HCT116 (cell line): ENCODE data around the gene SUSD3. TPM values are rescaled to one million over a fixed set of nuclear protein-coding genes. Genes with fewer than 3 reads are reported as not detected.

Experiments used
- ATAC-seq: fragments of 200-7000 bp; cut with Tn5 transposase; 2 replicates; pipeline ENCODE4 v1.9.1; 2020; ENCODE audit warnings: mild to moderate bottlenecking, moderate library complexity
- BruUV-seq: library from RNA; stranded (reverse); fragments of 400-500 nt; replicated peaks from 2 replicates; lab custom pipeline; 2021; lab: Mats Ljungman, UMichigan
- CTCF ChIA-PET: fragments of 300-600 bp; sonication (Branson Sonifier 250); formaldehyde crosslinking; loops from one replicate; lab custom pipeline; 2021; ENCODE audit warnings: antibody characterized with exemption; lab: Charles Lee
- POLR2A ChIA-PET: fragments of 300-600, 350-600 bp; sonication (Branson Sonifier 250); formaldehyde crosslinking; loops from one replicate; lab custom pipeline; 2021; ENCODE audit warnings: antibody characterized with exemption; lab: Charles Lee
- RAD21 ChIA-PET, 2 experiments: fragments of 300-600 bp; sonication (Branson Sonifier 250); formaldehyde crosslinking; loops; one replicate each; lab custom pipeline; 2023; ENCODE audit warnings: low total read pairs in 2 of 2; ENCODE audit not compliant: uncharacterized antibody in 2 of 2, unreplicated experiment in 2 of 2, low non-redundant PET in 1 of 2; lab: Charles Lee
- DNase-seq: peaks from one replicate; pipeline ENCODE4 v3.0.0-alpha.2; 2010; ENCODE audit warnings: low read depth, low spot score
- H2AFZ ChIP-seq: fragments of 200-600 bp; shearing (Covaris generic), sonication (generic); 2 replicates; pipeline ENCODE4 v1.6.1; 2017; ENCODE audit warnings: low read depth, mixed run types, mixed read lengths, antibody characterized with exemption, low read length; ENCODE audit not compliant: poor library complexity, severe bottlenecking
- H3K27ac ChIP-seq: 2 replicates; pipeline ENCODE4 v1.5.1; 2012; ENCODE audit warnings: low read depth, low read length
- H3K27me3 ChIP-seq: fragments of 200-600 bp; sonication (generic); 2 replicates; pipeline ENCODE4 v1.6.1; 2016; ENCODE audit warnings: mixed run types, low read length, mixed read lengths; ENCODE audit not compliant: insufficient read depth
- H3K36me3 ChIP-seq, 2 experiments: fragments of 200-500 bp in 1 of 2; fragments of 200-600 bp in 1 of 2; sonication (Bioruptor generic) in 1 of 2; sonication (generic) in 1 of 2; 2 replicates each; pipeline versions ENCODE4 v1.5.1 to v1.6.1; 2014 to 2016; ENCODE audit warnings: low read length in 2 of 2, inconsistent platforms in 1 of 2, mixed read lengths in 1 of 2, mixed run types in 1 of 2; ENCODE audit not compliant: insufficient read depth in 2 of 2, control insufficient read depth in 1 of 2
- H3K4me1 ChIP-seq, 2 experiments: fragments of 200-600 bp in 1 of 2; sonication (generic) in 1 of 2; 2 replicates each; pipeline versions ENCODE4 v1.5.1 to v1.6.1; 2012 to 2017; ENCODE audit warnings: low read length in 2 of 2, inconsistent platforms in 1 of 2, mild to moderate bottlenecking in 1 of 2, mixed read lengths in 1 of 2, mixed run types in 1 of 2, moderate library complexity in 1 of 2; ENCODE audit not compliant: insufficient read depth in 2 of 2, control insufficient read depth in 1 of 2
- H3K4me2 ChIP-seq: fragments of 200-600 bp; sonication (generic); 2 replicates; pipeline ENCODE4 v1.6.1; 2017; ENCODE audit warnings: mixed run types, low read length, mixed read lengths
- H3K4me3 ChIP-seq, 2 experiments: fragments of 200-600 bp in 1 of 2; sonication (generic) in 1 of 2; replicated peaks in 1 of 2; 2 replicates each; pipeline ENCODE4 v1.5.1; 2011 to 2016; ENCODE audit warnings: low read length in 2 of 2, control low read depth in 1 of 2, low read depth in 1 of 2, mild to moderate bottlenecking in 1 of 2, mixed read lengths in 1 of 2, mixed run types in 1 of 2
- H3K79me2 ChIP-seq: fragments of 200-600 bp; sonication (generic); 2 replicates; pipeline ENCODE4 v1.6.1; 2017; ENCODE audit warnings: mild to moderate bottlenecking, mixed run types, low read length, moderate library complexity, mixed read lengths; ENCODE audit not compliant: insufficient read depth
- H3K9ac ChIP-seq: fragments of 200-600 bp; sonication (generic); 2 replicates; pipeline ENCODE4 v1.6.1; 2016; ENCODE audit warnings: low read length, mixed read lengths
- H3K9me2 ChIP-seq: fragments of 200-600 bp; sonication (generic), shearing (Covaris generic); 2 replicates; pipeline ENCODE4 v1.6.1; 2017; ENCODE audit warnings: mixed run types, mild to moderate bottlenecking, moderate library complexity; ENCODE audit not compliant: insufficient read depth
- H3K9me3 ChIP-seq, 2 experiments: fragments of 200-500 bp in 1 of 2; fragments of 200-600 bp in 1 of 2; sonication (Bioruptor generic) in 1 of 2; sonication (generic) in 1 of 2; 2 replicates each; pipeline ENCODE4 v1.6.1; 2014 to 2017; ENCODE audit warnings: low read length in 2 of 2, mixed read lengths in 2 of 2, inconsistent platforms in 1 of 2, low read depth in 1 of 2, mild to moderate bottlenecking in 1 of 2, mixed run types in 1 of 2, moderate library complexity in 1 of 2; ENCODE audit not compliant: control insufficient read depth in 1 of 2, insufficient read depth in 1 of 2
- H4K20me1 ChIP-seq: fragments of 200-600 bp; sonication (generic), shearing (Covaris generic); 2 replicates; pipeline ENCODE4 v1.6.1; 2017; ENCODE audit warnings: mixed run types, mild to moderate bottlenecking, moderate library complexity; ENCODE audit not compliant: insufficient read depth
- ATF3 ChIP-seq: IDR thresholded peaks from 2 replicates; pipeline ENCODE4 v1.6.1; 2012
- CBX3 ChIP-seq: IDR thresholded peaks from 2 replicates; pipeline ENCODE4 v1.6.1; 2012; ENCODE audit warnings: low read depth
- CTCF ChIP-seq, 3 experiments: fragments of 200-600 bp in 1 of 3; sonication (generic) in 1 of 3; IDR thresholded peaks in 2 of 3; conservative IDR thresholded peaks in 1 of 3; 2 replicates each; pipeline ENCODE4 v1.5.1; 2012 to 2017; ENCODE audit warnings: low read depth in 2 of 3, low read length in 2 of 3, antibody characterized with exemption in 1 of 3, borderline replicate concordance in 1 of 3, control low read depth in 1 of 3, mild to moderate bottlenecking in 1 of 3, mixed read lengths in 1 of 3, mixed run types in 1 of 3, moderate library complexity in 1 of 3; ENCODE audit not compliant: insufficient read depth in 1 of 3
- EZH2 ChIP-seq: fragments of 200-600 bp; sonication (generic); IDR thresholded peaks from 2 replicates; pipeline ENCODE4 v1.6.1; 2017; ENCODE audit warnings: antibody characterized with exemption, mixed run types
- EZH2phosphoT487 ChIP-seq: fragments of 200-600 bp; IDR thresholded peaks from 2 replicates; pipeline ENCODE4 v1.6.1; 2018; ENCODE audit warnings: antibody characterized with exemption, borderline replicate concordance
- JUND ChIP-seq: IDR thresholded peaks from 2 replicates; pipeline ENCODE4 v1.6.1; 2012
- MAX ChIP-seq: IDR thresholded peaks from 2 replicates; pipeline ENCODE4 v1.6.1; 2012
- POLR2A ChIP-seq: IDR thresholded peaks from 2 replicates; pipeline ENCODE4 v1.7.0; 2011; ENCODE audit warnings: borderline replicate concordance; ENCODE audit not compliant: insufficient read depth, insufficient read length; ENCODE audit errors: extremely low read depth
- POLR2AphosphoS5 ChIP-seq: IDR thresholded peaks from 2 replicates; pipeline ENCODE4 v1.6.1; 2011; ENCODE audit warnings: mild to moderate bottlenecking, low read depth, low read length, moderate library complexity
- RAD21 ChIP-seq: IDR thresholded peaks from 2 replicates; pipeline ENCODE4 v1.6.1; 2012; ENCODE audit warnings: low read depth, mild to moderate bottlenecking
- SIN3A ChIP-seq: IDR thresholded peaks from 2 replicates; pipeline ENCODE4 v1.6.1; 2012; ENCODE audit warnings: low read depth
- SRF ChIP-seq: IDR thresholded peaks from 2 replicates; pipeline ENCODE4 v1.6.1; 2012; ENCODE audit warnings: low read depth
- TCF7L2 ChIP-seq: IDR thresholded peaks from 2 replicates; pipeline ENCODE4 v1.7.0; 2011; ENCODE audit warnings: borderline replicate concordance, inconsistent platforms; ENCODE audit not compliant: insufficient read depth, insufficient read length; ENCODE audit errors: extremely low read depth
- YY1 ChIP-seq: IDR thresholded peaks from 2 replicates; pipeline ENCODE4 v1.6.1; 2011; ENCODE audit warnings: low read length, low read depth, moderate library complexity, mild to moderate bottlenecking; ENCODE audit not compliant: insufficient replicate concordance; ENCODE audit errors: extremely low read depth
- ZFX ChIP-seq: fragments of 450-650 bp; IDR thresholded peaks from 2 replicates; pipeline ENCODE4 v1.6.1; 2017
- ZNF274 ChIP-seq: fragments of 200-500 bp; sonication (Bioruptor generic); IDR thresholded peaks from 2 replicates; pipeline ENCODE4 v1.6.1; 2014; ENCODE audit warnings: mild to moderate bottlenecking, low read depth, low read length, inconsistent platforms
- intact Hi-C: fragments of 100-400 bp; cut with micrococcal nuclease; formaldehyde crosslinking; loops from 2 replicates; pipeline ENCODE4 v1.10.0; 2022
- total RNA-seq: library from RNA; stranded (reverse); gene quantifications from one replicate; pipeline ENCODE4 v1.2.1, GENCODE V29; 2021; ENCODE audit not compliant: unreplicated experiment

Gene SUSD3
- total RNA-seq, 1 experiment from 2014 or later = 11.3 TPM

- ChIA-PET RAD21 (no interaction called here), CTCF (no interaction called here), POLR2A (no interaction called here)
- no peak overlapping the region for H3K27ac ChIP-seq
- H4K20me1 ChIP-seq = no peaks in the 10 kb centered on the region
- H3K36me3 ChIP-seq = no peaks in the 10 kb centered on the region
- H3K4me2 ChIP-seq = no peak overlapping the region
- BruUV-seq = no TSS peak
- H3K79me2 ChIP-seq = no peaks in the 10 kb centered on the region
- no peaks in the 10 kb centered on the region for H3K4me1 ChIP-seq
- H2AFZ ChIP-seq = no peak overlapping the region
- no peak overlapping the region for H3K4me3 ChIP-seq
- no peaks in the 10 kb centered on the region for H3K9me2 ChIP-seq
- H3K9ac ChIP-seq = no peak overlapping the region
- DNase-seq (no peak), ATAC-seq (no peak)
- TF ChIP-seq TCF7L2 (no peak), CBX3 (no peak), JUND (no peak), RAD21 (no peak), EZH2phosphoT487 (no peak), ZNF274 (no peak), EZH2 (no peak), SRF (no peak), ZFX (no peak), MAX (no peak), YY1 (no peak), POLR2AphosphoS5 (no peak), SIN3A (no peak), CTCF (IDR thresholded peaks at IDR 0.05 in 2 of 3, conservative IDR thresholded peaks at IDR 0.05 in 1 of 3; ENCODE audit: borderline replicate concordance in 1 of 3, insufficient read depth in 1 of 3, low read depth in 2 of 3, low read length in 2 of 3) (no peak), ATF3 (no peak), POLR2A (no peak)
- intact Hi-C loops = no loop called here
- H3K9me3 ChIP-seq = no peaks in the 10 kb centered on the region
- no peaks in the 10 kb centered on the region for H3K27me3 ChIP-seq
Measured at GRCh38 chr9:93017621-93018020, 40.9 kb upstream of the SUSD3 start.
